Measurements from ENCODE around the gene CCDC66.

CCDC66 gene

DNA sequence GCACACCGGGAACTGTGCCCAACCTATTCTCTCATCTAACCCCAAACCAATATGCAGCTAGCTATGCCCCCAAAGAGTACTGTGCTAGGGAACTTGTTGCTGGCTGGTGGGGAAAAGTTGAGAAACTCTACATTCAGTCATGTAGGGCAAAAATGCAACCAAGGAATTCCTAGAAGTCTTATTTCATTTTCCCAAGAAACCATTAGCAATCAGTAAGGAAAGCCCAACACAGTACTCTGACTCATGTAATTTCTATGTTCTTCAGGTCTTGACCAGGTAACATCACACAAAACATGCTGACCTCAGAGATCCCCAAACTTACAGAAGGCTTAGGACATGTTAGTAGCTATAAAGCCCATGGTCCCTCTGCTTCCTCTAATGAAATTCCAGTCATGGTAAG is 74.0 kb downstream of the CCDC66 start:
- Histone ChIP-seq H3K9me3 (ENCODE audit: low read length) (no peaks in the 10 kb centered on the region), H3K4me3 (ENCODE audit: low read length) (no peak overlapping the region), H3K4me1 (ENCODE audit: insufficient read depth, low read length) (no peaks in the 10 kb centered on the region), H3K36me3 (ENCODE audit: insufficient read depth, low read length) (peaks cover 56% of the 10 kb centered on the region), H2AFZ (ENCODE audit: low read depth, low read length) (no peak overlapping the region), H3K27me3 (ENCODE audit: insufficient read depth, low read length) (no peaks in the 10 kb centered on the region)

DNA sequence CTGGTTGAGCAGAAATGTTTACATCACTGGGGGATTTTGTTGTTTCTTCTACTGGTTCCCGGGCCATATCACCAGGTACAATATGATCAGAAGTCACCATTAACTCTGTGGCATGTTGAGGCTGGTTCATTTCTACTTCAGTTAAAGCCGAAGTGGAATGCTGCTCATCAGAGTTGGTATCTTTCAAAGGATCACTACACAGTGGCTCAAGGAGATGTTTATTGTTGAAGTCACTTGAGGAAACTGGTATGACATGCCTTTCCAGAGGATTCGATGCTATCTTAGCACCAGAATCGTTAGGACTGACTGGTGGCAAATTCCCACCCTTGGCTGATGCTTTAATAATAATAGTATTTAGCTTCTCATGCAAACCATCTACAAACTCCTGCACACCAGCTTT is 76.2 kb downstream of the CCDC66 start:
- Histone ChIP-seq H3K36me3 (ENCODE audit: insufficient read depth, low read length) (peaks cover 54% of the 10 kb centered on the region), H3K4me1 (ENCODE audit: insufficient read depth, low read length) (no peaks in the 10 kb centered on the region), H3K27me3 (ENCODE audit: insufficient read depth, low read length) (no peaks in the 10 kb centered on the region), H2AFZ (ENCODE audit: low read depth, low read length) (no peak overlapping the region), H3K9me3 (ENCODE audit: low read length) (no peaks in the 10 kb centered on the region), H3K4me3 (ENCODE audit: low read length) (no peak overlapping the region)

GRCh38 chr3:56633602-56634535 is 76.9 kb downstream of the CCDC66 start:
- H3K36me3 ChIP-seq (ENCODE audit: insufficient read depth, low read length): peaks cover 54% of the 10 kb centered on the region
- no peak overlapping the region for H2AFZ ChIP-seq (ENCODE audit: low read depth, low read length)
- H3K9me3 ChIP-seq (ENCODE audit: low read length): no peaks in the 10 kb centered on the region
- H3K27me3 ChIP-seq (ENCODE audit: insufficient read depth, low read length): no peaks in the 10 kb centered on the region
- no peaks in the 10 kb centered on the region for H3K4me1 ChIP-seq (ENCODE audit: insufficient read depth, low read length)
- H3K4me3 ChIP-seq (ENCODE audit: low read length): no peak overlapping the region

GRCh38 chr3:56645407-56645806 is 88.4 kb downstream of the CCDC66 start:
- Histone ChIP-seq H3K36me3 (ENCODE audit: insufficient read depth, low read length) (peaks cover 76% of the 10 kb centered on the region), H3K9me3 (ENCODE audit: low read length) (no peaks in the 10 kb centered on the region), H3K4me1 (ENCODE audit: insufficient read depth, low read length) (no peaks in the 10 kb centered on the region), H2AFZ (ENCODE audit: low read depth, low read length) (no peak overlapping the region), H3K27me3 (ENCODE audit: insufficient read depth, low read length) (no peaks in the 10 kb centered on the region), H3K4me3 (ENCODE audit: low read length) (no peak overlapping the region)

- Histone ChIP-seq H3K27me3 (ENCODE audit: insufficient read depth, low read length) (no peaks in the 10 kb centered on the region), H3K9me3 (ENCODE audit: low read length) (peaks cover 5% of the 10 kb centered on the region), H3K4me3 (ENCODE audit: low read length) (no peak overlapping the region), H3K36me3 (ENCODE audit: insufficient read depth, low read length) (peaks cover 67% of the 10 kb centered on the region), H2AFZ (ENCODE audit: low read depth, low read length) (no peak overlapping the region), H3K4me1 (ENCODE audit: insufficient read depth, low read length) (no peaks in the 10 kb centered on the region)
Observed at GRCh38 chr3:56654460-56654859, 97.5 kb downstream of the CCDC66 start.

DNA sequence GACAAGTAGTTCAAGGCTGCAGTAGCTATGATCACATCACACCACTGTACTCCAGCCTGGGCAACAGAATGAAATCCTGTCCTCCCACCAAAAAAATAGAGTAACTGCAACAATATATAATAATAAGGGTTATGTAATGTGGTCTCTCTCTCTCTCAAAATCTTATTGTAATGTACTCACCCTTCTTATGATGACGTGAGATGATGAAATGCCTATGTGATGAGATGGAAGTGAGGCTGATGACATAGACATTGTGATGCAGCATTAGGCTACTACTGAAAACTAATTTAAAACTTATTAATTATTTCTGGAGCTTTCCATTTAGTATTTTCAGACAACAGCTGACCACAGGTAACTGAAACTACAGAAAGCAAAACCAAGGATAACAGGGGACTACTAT is 98.7 kb downstream of the CCDC66 start:
- no peaks in the 10 kb centered on the region for H3K27me3 ChIP-seq (ENCODE audit: insufficient read depth, low read length)
- peaks cover 67% of the 10 kb centered on the region for H3K36me3 ChIP-seq (ENCODE audit: insufficient read depth, low read length)
- no peak overlapping the region for H3K4me3 ChIP-seq (ENCODE audit: low read length)
- H3K4me1 ChIP-seq (ENCODE audit: insufficient read depth, low read length): no peaks in the 10 kb centered on the region
- no peak overlapping the region for H2AFZ ChIP-seq (ENCODE audit: low read depth, low read length)
- H3K9me3 ChIP-seq (ENCODE audit: low read length): peaks cover 5% of the 10 kb centered on the region

- Histone ChIP-seq H3K36me3 (ENCODE audit: insufficient read depth, low read length) (peaks cover 81% of the 10 kb centered on the region), H2AFZ (ENCODE audit: low read depth, low read length) (no peak overlapping the region), H3K4me1 (ENCODE audit: insufficient read depth, low read length) (no peaks in the 10 kb centered on the region), H3K9me3 (ENCODE audit: low read length) (no peaks in the 10 kb centered on the region), H3K4me3 (ENCODE audit: low read length) (no peak overlapping the region), H3K27me3 (ENCODE audit: insufficient read depth, low read length) (no peaks in the 10 kb centered on the region)
Observed at GRCh38 chr3:56664823-56665222, 107.8 kb downstream of the CCDC66 start.

DNA sequence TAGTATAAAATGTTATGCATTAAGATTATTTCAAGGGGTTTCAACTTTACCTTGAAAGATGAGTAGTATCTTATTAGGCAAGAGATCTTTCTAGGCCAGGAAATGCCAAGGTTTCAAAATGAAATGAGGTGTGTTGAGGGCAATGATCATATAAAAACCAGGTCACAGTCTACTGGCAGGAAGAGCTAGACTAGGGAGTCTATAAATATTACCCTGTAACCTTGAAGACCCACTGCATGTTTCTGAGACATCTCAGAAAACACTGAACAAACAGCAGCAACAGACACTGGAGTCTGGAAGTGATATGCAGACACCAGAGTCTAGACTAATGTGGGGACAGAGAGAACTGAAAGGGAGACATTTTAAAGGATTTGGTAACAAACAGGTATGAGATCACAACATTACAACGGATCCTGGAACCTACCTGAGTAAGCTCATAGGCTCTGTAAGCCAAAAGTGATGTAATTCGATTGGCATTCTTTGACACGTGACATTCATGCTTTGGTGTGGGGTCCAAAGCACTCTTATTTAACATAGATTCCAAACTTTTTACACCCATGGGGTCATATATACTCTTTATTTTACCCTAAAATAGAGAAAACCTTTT is 111.1 kb downstream of the CCDC66 start:
- no peak overlapping the region for H3K4me3 ChIP-seq (ENCODE audit: low read length)
- peaks cover 77% of the 10 kb centered on the region for H3K36me3 ChIP-seq (ENCODE audit: insufficient read depth, low read length)
- H3K27me3 ChIP-seq (ENCODE audit: insufficient read depth, low read length): no peaks in the 10 kb centered on the region
- peaks cover 2% of the 10 kb centered on the region for H3K9me3 ChIP-seq (ENCODE audit: low read length)
- H3K4me1 ChIP-seq (ENCODE audit: insufficient read depth, low read length): no peaks in the 10 kb centered on the region
- H2AFZ ChIP-seq (ENCODE audit: low read depth, low read length): no peak overlapping the region

Data from neuron (in vitro differentiated cells).